ENCODE data around the gene ROMO1. TPM values are rescaled to one million over a fixed set of nuclear protein-coding genes. Genes with fewer than 3 reads are reported as not detected.

The ROMO1 gene
- polyA plus RNA-seq, 1 donor from 2014 or later: 514 TPM

GRCh38 chr20:35674921-35675320 lies 24.3 kb upstream of the ROMO1 start:
- H4K20me1 ChIP-seq (ENCODE audit: insufficient read depth): no peaks in the 10 kb centered on the region
- H3K36me3 ChIP-seq (ENCODE audit: insufficient read depth, low read length): peaks cover 7% of the 10 kb centered on the region
- TF ChIP-seq TAF1 (IDR thresholded peaks at IDR 0.05; ENCODE audit: low read depth) (no peak), MXI1 (conservative IDR thresholded peaks at IDR 0.05; ENCODE audit: poor library complexity, severe bottlenecking) (no peak), SMC3 (conservative IDR thresholded peaks at IDR 0.05; ENCODE audit: poor library complexity) (no peak), CTCF (IDR thresholded peaks at IDR 0.05; ENCODE audit: poor library complexity, severe bottlenecking) (no peak), REST (IDR thresholded peaks at IDR 0.05; ENCODE audit: borderline replicate concordance) (no peak)
- H3K27ac ChIP-seq (ENCODE audit: low read length): no peak overlapping the region
- no peaks in the 10 kb centered on the region for H3K79me2 ChIP-seq (replicated peaks; ENCODE audit: insufficient read depth, low read length)
- no peaks in the 10 kb centered on the region for H3K9me2 ChIP-seq (ENCODE audit: insufficient read depth, low read length)
- H3K27me3 ChIP-seq (ENCODE audit: insufficient read depth, low read depth, low read length): no peaks in the 10 kb centered on the region
- H3K9ac ChIP-seq (ENCODE audit: low read length): no peak overlapping the region
- H3K9me3 ChIP-seq (ENCODE audit: low read length): no peaks in the 10 kb centered on the region
- H3F3A ChIP-seq (ENCODE audit: insufficient read depth, low read length, poor library complexity, severe bottlenecking): no peaks in the 10 kb centered on the region
- no peak overlapping the region for H3K4me3 ChIP-seq (ENCODE audit: low read length)
- no peak overlapping the region for H3K4me2 ChIP-seq (ENCODE audit: low read length)
- no peak overlapping the region for H2AFZ ChIP-seq (ENCODE audit: low read depth, low read length)

- Histone ChIP-seq H3K9ac (ENCODE audit: low read length) (no peak overlapping the region), H3K27ac (ENCODE audit: low read length) (no peak overlapping the region), H3K4me3 (ENCODE audit: low read length) (no peak overlapping the region), H3K79me2 (replicated peaks; ENCODE audit: insufficient read depth, low read length) (no peaks in the 10 kb centered on the region), H3K27me3 (ENCODE audit: insufficient read depth, low read depth, low read length) (no peaks in the 10 kb centered on the region), H3F3A (ENCODE audit: insufficient read depth, low read length, poor library complexity, severe bottlenecking) (no peaks in the 10 kb centered on the region), H4K20me1 (ENCODE audit: insufficient read depth) (no peaks in the 10 kb centered on the region), H3K9me3 (ENCODE audit: low read length) (no peaks in the 10 kb centered on the region), H3K36me3 (ENCODE audit: insufficient read depth, low read length) (peaks cover 5% of the 10 kb centered on the region), H3K9me2 (ENCODE audit: insufficient read depth, low read length) (no peaks in the 10 kb centered on the region), H3K4me2 (ENCODE audit: low read length) (no peak overlapping the region), H2AFZ (ENCODE audit: low read depth, low read length) (no peak overlapping the region)
- TF ChIP-seq EZH2 (IDR thresholded peaks at IDR 0.05; ENCODE audit: borderline replicate concordance, insufficient read depth, low read length, poor library complexity, severe bottlenecking) (no peak), RAD21 (conservative IDR thresholded peaks at IDR 0.05) (no peak), CTCF (IDR thresholded peaks at IDR 0.05; ENCODE audit: poor library complexity, severe bottlenecking) (no peak), POLR2AphosphoS5 (IDR thresholded peaks at IDR 0.05) (no peak), REST (IDR thresholded peaks at IDR 0.05; ENCODE audit: borderline replicate concordance) (no peak)
Measured at GRCh38 chr20:35680452-35681183, 18.6 kb upstream of the ROMO1 start.

All from neural cell (in vitro differentiated cells).